Neural progenitor cell (in vitro differentiated cells): ENCODE measurements around the gene CDSN.

ENCODE experiments used
- CTCF ChIP-seq: fragments of 200-600 bp; sonication (generic); IDR thresholded peaks from 2 replicates; pipeline ENCODE4 v1.5.1; 2017; ENCODE audit warnings: antibody characterized with exemption, mild to moderate bottlenecking
- EZH2 ChIP-seq: fragments of 200-600 bp; sonication (generic); IDR thresholded peaks from 2 replicates; pipeline ENCODE4 v1.6.1; 2017; ENCODE audit warnings: antibody characterized with exemption, mild to moderate bottlenecking, moderate library complexity
- EZH2phosphoT487 ChIP-seq: fragments of 200-600 bp; sonication (generic); IDR thresholded peaks from 2 replicates; pipeline ENCODE4 v1.6.1; 2017; ENCODE audit warnings: antibody characterized with exemption

GRCh38 chr6:31118178-31118577 is 2.1 kb downstream of the CDSN start:
- TF ChIP-seq CTCF = no peak
- TF ChIP-seq EZH2 = no peak
- TF ChIP-seq EZH2phosphoT487 = no peak
